Smooth muscle cell (in vitro differentiated cells): ENCODE results near the gene MST1. TPM values are rescaled to one million over a fixed set of nuclear protein-coding genes. Genes with fewer than 3 reads are reported as not detected.

ENCODE experiments used
- DNase-seq: peaks from one replicate; lab custom pipeline; 2025; ENCODE audit not compliant: unreplicated experiment; lab: John Stamatoyannopoulos, UW
- H2AFZ ChIP-seq: fragments of 200-600 bp; sonication (generic); 2 replicates; pipeline ENCODE4 v1.6.0; 2016; ENCODE audit warnings: antibody characterized with exemption, low read depth, mild to moderate bottlenecking
- H3F3A ChIP-seq: fragments of 200-600 bp; sonication (generic); 2 replicates; pipeline ENCODE4 v1.6.0; 2017; ENCODE audit warnings: antibody characterized with exemption, low read depth
- H3K27ac ChIP-seq: fragments of 200-600 bp; sonication (generic); 2 replicates; pipeline ENCODE4 v1.5.1; 2016; ENCODE audit warnings: low read depth, mild to moderate bottlenecking
- H3K27me3 ChIP-seq: fragments of 200-600 bp; sonication (generic); 2 replicates; pipeline ENCODE4 v1.6.1; 2016; ENCODE audit warnings: low read depth, mild to moderate bottlenecking
- H3K36me3 ChIP-seq: fragments of 200-600 bp; sonication (generic); 2 replicates; pipeline ENCODE4 v1.5.1; 2016; ENCODE audit warnings: low read depth
- H3K4me1 ChIP-seq: fragments of 200-600 bp; sonication (generic); 2 replicates; pipeline ENCODE4 v1.5.1; 2016; ENCODE audit warnings: low read depth
- H3K4me2 ChIP-seq: fragments of 200-600 bp; sonication (generic); 2 replicates; pipeline ENCODE4 v1.6.0; 2016; ENCODE audit warnings: mild to moderate bottlenecking
- H3K4me3 ChIP-seq: fragments of 200-600 bp; sonication (generic); 2 replicates; pipeline ENCODE4 v1.5.1; 2016; ENCODE audit warnings: mild to moderate bottlenecking
- H3K79me2 ChIP-seq: fragments of 200-600 bp; sonication (generic); 2 replicates; pipeline ENCODE4 v1.6.0; 2016; ENCODE audit warnings: low read depth, mild to moderate bottlenecking
- H3K9ac ChIP-seq: fragments of 200-600 bp; sonication (generic); 2 replicates; pipeline ENCODE4 v1.6.0; 2016; ENCODE audit warnings: low read depth
- H3K9me3 ChIP-seq: fragments of 200-600 bp; sonication (generic); replicated peaks from 2 replicates; pipeline ENCODE4 v1.5.1; 2016; ENCODE audit warnings: low read depth
- H4K20me1 ChIP-seq: fragments of 200-600 bp; sonication (generic); 2 replicates; pipeline ENCODE4 v1.6.0; 2016; ENCODE audit warnings: low read depth
- WGBS: methylation state at CpG from one replicate; pipeline ENCODE4 v1.1.7; 2016; ENCODE audit warnings: low lambda C conversion rate; 5-methylcytosine and 5-hydroxymethylcytosine counted together
- polyA plus RNA-seq: library from polyadenylated mRNA; unstranded; fragments of >200 nt; fragmentation: Nextera tagmentation; extraction: Ambion mirVana; gene quantifications from 2 replicates; pipeline ENCODE4 v1.2.1, GENCODE V29; 2016
- total RNA-seq: library from RNA; depleted of rRNA; stranded (reverse); fragments of >200 nt; gene quantifications from 2 replicates; pipeline ENCODE4 v1.2.3, GENCODE V29; 2014
- TF ChIP-seq, protein P1 (sequence below): fragments of 200-600 bp; sonication (generic); IDR thresholded peaks from 2 replicates; pipeline ENCODE4 v1.5.1; 2017; ENCODE audit warnings: borderline replicate concordance, mild to moderate bottlenecking, antibody characterized with exemption; ENCODE audit not compliant: insufficient read depth, poor library complexity, severe bottlenecking

MST1 gene
- total and polyA plus RNA-seq, 2 experiments from 2014 or later, result 18.7 to 22.9 TPM

DNA sequence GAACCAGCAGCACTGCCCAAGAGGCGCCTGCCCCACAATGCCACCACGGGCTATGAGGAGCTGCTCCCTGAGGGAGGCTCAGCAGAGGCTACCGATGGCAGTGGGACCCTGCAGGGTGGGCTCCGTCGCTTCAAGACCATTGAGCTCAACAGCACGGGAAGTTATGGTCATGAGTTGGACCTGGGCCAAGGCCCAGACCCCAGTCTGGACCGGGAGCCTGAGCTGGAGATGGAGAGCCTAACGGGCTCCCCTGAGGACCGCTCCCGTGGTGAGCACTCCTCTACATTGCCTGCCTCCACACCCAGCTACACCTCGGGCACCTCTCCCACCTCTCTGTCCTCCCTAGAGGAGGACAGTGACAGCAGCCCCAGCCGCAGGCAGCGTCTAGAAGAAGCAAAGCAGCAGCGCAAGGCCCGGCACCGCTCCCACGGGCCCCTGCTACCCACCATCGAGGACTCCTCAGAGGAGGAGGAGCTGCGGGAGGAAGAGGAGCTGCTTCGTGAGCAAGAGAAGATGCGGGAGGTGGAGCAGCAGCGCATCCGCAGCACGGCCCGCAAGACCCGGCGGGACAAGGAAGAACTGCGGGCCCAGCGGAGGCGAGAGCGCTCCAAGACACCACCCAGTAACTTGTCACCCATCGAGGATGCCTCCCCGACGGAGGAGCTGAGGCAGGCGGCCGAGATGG, 36.9 kb downstream of the MST1 start:
- Histone ChIP-seq H2AFZ (no peak overlapping the region), H3K79me2 (no peaks in the 10 kb centered on the region), H3K9me3 (no peaks in the 10 kb centered on the region), H3K36me3 (no peaks in the 10 kb centered on the region), H3K4me1 (no peaks in the 10 kb centered on the region), H3K27ac (no peak overlapping the region), H3K27me3 (no peaks in the 10 kb centered on the region), H3K9ac (no peak overlapping the region), H3K4me3 (no peak overlapping the region), H3K4me2 (no peak overlapping the region), H3F3A (no peaks in the 10 kb centered on the region), H4K20me1 (no peaks in the 10 kb centered on the region)
- TF ChIP-seq, protein P1, sequence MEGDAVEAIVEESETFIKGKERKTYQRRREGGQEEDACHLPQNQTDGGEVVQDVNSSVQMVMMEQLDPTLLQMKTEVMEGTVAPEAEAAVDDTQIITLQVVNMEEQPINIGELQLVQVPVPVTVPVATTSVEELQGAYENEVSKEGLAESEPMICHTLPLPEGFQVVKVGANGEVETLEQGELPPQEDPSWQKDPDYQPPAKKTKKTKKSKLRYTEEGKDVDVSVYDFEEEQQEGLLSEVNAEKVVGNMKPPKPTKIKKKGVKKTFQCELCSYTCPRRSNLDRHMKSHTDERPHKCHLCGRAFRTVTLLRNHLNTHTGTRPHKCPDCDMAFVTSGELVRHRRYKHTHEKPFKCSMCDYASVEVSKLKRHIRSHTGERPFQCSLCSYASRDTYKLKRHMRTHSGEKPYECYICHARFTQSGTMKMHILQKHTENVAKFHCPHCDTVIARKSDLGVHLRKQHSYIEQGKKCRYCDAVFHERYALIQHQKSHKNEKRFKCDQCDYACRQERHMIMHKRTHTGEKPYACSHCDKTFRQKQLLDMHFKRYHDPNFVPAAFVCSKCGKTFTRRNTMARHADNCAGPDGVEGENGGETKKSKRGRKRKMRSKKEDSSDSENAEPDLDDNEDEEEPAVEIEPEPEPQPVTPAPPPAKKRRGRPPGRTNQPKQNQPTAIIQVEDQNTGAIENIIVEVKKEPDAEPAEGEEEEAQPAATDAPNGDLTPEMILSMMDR, result no peak
- DNase-seq, result no peak
- WGBS, result 95% methylated on average over 36 of the region's 36 CpGs

- H3K9ac ChIP-seq, result no peak overlapping the region
- no peaks in the 10 kb centered on the region for H3F3A ChIP-seq
- H2AFZ ChIP-seq, result no peak overlapping the region
- no peaks in the 10 kb centered on the region for H3K4me1 ChIP-seq
- no peak overlapping the region for H3K27ac ChIP-seq
- H3K4me3 ChIP-seq, result no peak overlapping the region
- no peaks in the 10 kb centered on the region for H4K20me1 ChIP-seq
- no peaks in the 10 kb centered on the region for H3K9me3 ChIP-seq
- TF ChIP-seq, protein P1, result no peak
- no peak overlapping the region for H3K4me2 ChIP-seq
- no peaks in the 10 kb centered on the region for H3K79me2 ChIP-seq
- no peak for DNase-seq
- H3K27me3 ChIP-seq, result no peaks in the 10 kb centered on the region
- 93% methylated on average over 8 of the region's 8 CpGs for WGBS
- no peaks in the 10 kb centered on the region for H3K36me3 ChIP-seq
Measured at GRCh38 chr3:49650637-49651036, 38.6 kb downstream of the MST1 start.

DNA sequence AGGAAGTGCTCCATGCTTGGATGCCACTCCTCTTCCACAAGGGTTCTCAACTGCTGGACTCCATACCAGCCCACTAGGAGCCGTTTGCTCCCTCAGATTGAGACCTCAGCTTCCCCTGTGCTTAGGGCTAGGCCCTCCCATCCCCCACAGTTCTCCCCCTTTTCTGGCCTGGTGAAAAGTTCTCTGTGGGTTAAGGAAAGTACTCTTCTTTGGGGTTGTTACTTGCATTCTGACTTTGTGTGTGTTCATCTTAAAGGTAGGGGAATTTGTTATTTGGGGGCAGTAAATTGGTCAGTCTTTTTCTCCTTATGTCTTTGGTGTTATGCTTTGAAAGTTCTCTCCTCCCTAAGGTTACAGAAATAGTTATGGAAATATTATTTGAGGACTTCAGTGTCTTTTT, 39.1 kb downstream of the MST1 start:
- H3K4me1 ChIP-seq, result no peaks in the 10 kb centered on the region
- H3K4me2 ChIP-seq, result no peak overlapping the region
- no peak overlapping the region for H2AFZ ChIP-seq
- H3K27ac ChIP-seq, result no peak overlapping the region
- H3K9me3 ChIP-seq, result no peaks in the 10 kb centered on the region
- H3K4me3 ChIP-seq, result no peak overlapping the region
- no peaks in the 10 kb centered on the region for H3K79me2 ChIP-seq
- no peaks in the 10 kb centered on the region for H3K36me3 ChIP-seq
- H4K20me1 ChIP-seq, result no peaks in the 10 kb centered on the region
- WGBS, result 92% methylated on average over 1 of the region's 1 CpG
- H3K27me3 ChIP-seq, result no peaks in the 10 kb centered on the region
- no peak overlapping the region for H3K9ac ChIP-seq
- no peaks in the 10 kb centered on the region for H3F3A ChIP-seq
- TF ChIP-seq, protein P1, result no peak
- DNase-seq, result no peak

DNA sequence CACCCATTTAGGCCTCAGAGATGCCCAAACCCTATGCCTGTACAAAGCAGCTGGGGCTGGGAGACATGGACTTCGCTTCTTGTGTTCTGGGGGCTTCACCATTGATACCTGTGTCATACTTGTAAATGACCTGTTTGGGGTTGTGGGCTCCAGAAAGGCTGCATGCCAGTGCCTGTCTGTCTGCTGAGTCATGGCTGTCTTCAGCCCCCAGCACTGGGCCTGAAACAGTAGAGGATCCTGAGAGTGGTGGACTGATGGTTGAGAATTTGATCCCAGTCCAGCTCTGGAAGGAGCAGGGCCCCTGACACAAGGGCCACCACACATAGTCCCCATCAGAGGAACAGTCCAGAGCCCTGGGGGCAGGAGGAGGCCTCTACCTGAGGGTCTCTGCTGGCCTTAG, 39.7 kb downstream of the MST1 start:
- H3K36me3 ChIP-seq, result no peaks in the 10 kb centered on the region
- no peak overlapping the region for H2AFZ ChIP-seq
- no peak for DNase-seq
- no peaks in the 10 kb centered on the region for H3K9me3 ChIP-seq
- H3K4me1 ChIP-seq, result no peaks in the 10 kb centered on the region
- no peak overlapping the region for H3K4me2 ChIP-seq
- H3F3A ChIP-seq, result no peaks in the 10 kb centered on the region
- H3K9ac ChIP-seq, result no peak overlapping the region
- no peaks in the 10 kb centered on the region for H3K79me2 ChIP-seq
- no peak overlapping the region for H3K4me3 ChIP-seq
- no peaks in the 10 kb centered on the region for H3K27me3 ChIP-seq
- no peaks in the 10 kb centered on the region for H4K20me1 ChIP-seq
- no peak overlapping the region for H3K27ac ChIP-seq
- WGBS, result 79% methylated on average over 1 of the region's 1 CpG
- TF ChIP-seq, protein P1, result no peak
